Effector CD4-positive, alpha-beta T cell (primary cell): Measurements from ENCODE around the gene MAST4.
"Not testable (repeated sequence)": the region's sequence is repeated elsewhere in the genome, so short reads cannot be mapped to it uniquely, and the experiment has no call there.

Experiments
- DNase-seq: peaks from one replicate; pipeline ENCODE4 v3.0.0-alpha.2; 2020

MAST4 gene

GRCh38 chr5:67098656-67099055 lies 502.5 kb downstream of the MAST4 start:
- no peak for DNase-seq

GRCh38 chr5:67100301-67100700 lies 504.1 kb downstream of the MAST4 start:
- DNase-seq, result no peak

- no peak for DNase-seq
Measured at GRCh38 chr5:67102708-67103107, 506.5 kb downstream of the MAST4 start.

- DNase-seq, result no peak
Measured at GRCh38 chr5:67104859-67105258, 508.7 kb downstream of the MAST4 start.

- no peak for DNase-seq
Measured at GRCh38 chr5:67105270-67105669, 509.1 kb downstream of the MAST4 start.

GRCh38 chr5:67106626-67107342 lies 510.6 kb downstream of the MAST4 start:
- no peak for DNase-seq

GRCh38 chr5:67111779-67112178 lies 515.6 kb downstream of the MAST4 start:
- no peak for DNase-seq

- DNase-seq, result no peak
Measured at GRCh38 chr5:67115246-67115645, 519.1 kb downstream of the MAST4 start.

GRCh38 chr5:67115817-67116216 lies 519.6 kb downstream of the MAST4 start:
- DNase-seq, result no peak

- DNase-seq, result no peak
Measured at GRCh38 chr5:67118050-67118620, 521.9 kb downstream of the MAST4 start.

GRCh38 chr5:67119010-67119409 lies 522.8 kb downstream of the MAST4 start:
- no peak for DNase-seq

GRCh38 chr5:67120032-67120431 lies 523.8 kb downstream of the MAST4 start:
- DNase-seq, result no peak

- DNase-seq, result no peak
Measured at GRCh38 chr5:67123819-67124218, 527.6 kb downstream of the MAST4 start.

- no peak for DNase-seq
Measured at GRCh38 chr5:67124556-67124955, 528.4 kb downstream of the MAST4 start.

GRCh38 chr5:67127347-67127895 lies 531.2 kb downstream of the MAST4 start:
- not testable (repeated sequence) for DNase-seq

- DNase-seq, result no peak
Measured at GRCh38 chr5:67129768-67130167, 533.6 kb downstream of the MAST4 start.

GRCh38 chr5:67133217-67133616 lies 537.0 kb downstream of the MAST4 start:
- no peak for DNase-seq

GRCh38 chr5:67133776-67134175 lies 537.6 kb downstream of the MAST4 start:
- DNase-seq, result no peak

- DNase-seq, result no peak
Measured at GRCh38 chr5:67135381-67135984, 539.3 kb downstream of the MAST4 start.

GRCh38 chr5:67139030-67139429 lies 542.8 kb downstream of the MAST4 start:
- no peak for DNase-seq

GRCh38 chr5:67140413-67140812 lies 544.2 kb downstream of the MAST4 start:
- DNase-seq, result no peak

GRCh38 chr5:67141644-67142043 lies 545.5 kb downstream of the MAST4 start:
- no peak for DNase-seq

- no peak for DNase-seq
Measured at GRCh38 chr5:67142816-67143215, 546.6 kb downstream of the MAST4 start.

GRCh38 chr5:67143549-67143948 lies 547.4 kb downstream of the MAST4 start:
- no peak for DNase-seq
